Measurements from ENCODE around the gene FBXO28.
"Not testable (repeated sequence)": the region's sequence is repeated elsewhere in the genome, so short reads cannot be mapped to it uniquely, and the experiment has no call there.

The FBXO28 gene, protein sequence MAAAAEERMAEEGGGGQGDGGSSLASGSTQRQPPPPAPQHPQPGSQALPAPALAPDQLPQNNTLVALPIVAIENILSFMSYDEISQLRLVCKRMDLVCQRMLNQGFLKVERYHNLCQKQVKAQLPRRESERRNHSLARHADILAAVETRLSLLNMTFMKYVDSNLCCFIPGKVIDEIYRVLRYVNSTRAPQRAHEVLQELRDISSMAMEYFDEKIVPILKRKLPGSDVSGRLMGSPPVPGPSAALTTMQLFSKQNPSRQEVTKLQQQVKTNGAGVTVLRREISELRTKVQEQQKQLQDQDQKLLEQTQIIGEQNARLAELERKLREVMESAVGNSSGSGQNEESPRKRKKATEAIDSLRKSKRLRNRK

DNA sequence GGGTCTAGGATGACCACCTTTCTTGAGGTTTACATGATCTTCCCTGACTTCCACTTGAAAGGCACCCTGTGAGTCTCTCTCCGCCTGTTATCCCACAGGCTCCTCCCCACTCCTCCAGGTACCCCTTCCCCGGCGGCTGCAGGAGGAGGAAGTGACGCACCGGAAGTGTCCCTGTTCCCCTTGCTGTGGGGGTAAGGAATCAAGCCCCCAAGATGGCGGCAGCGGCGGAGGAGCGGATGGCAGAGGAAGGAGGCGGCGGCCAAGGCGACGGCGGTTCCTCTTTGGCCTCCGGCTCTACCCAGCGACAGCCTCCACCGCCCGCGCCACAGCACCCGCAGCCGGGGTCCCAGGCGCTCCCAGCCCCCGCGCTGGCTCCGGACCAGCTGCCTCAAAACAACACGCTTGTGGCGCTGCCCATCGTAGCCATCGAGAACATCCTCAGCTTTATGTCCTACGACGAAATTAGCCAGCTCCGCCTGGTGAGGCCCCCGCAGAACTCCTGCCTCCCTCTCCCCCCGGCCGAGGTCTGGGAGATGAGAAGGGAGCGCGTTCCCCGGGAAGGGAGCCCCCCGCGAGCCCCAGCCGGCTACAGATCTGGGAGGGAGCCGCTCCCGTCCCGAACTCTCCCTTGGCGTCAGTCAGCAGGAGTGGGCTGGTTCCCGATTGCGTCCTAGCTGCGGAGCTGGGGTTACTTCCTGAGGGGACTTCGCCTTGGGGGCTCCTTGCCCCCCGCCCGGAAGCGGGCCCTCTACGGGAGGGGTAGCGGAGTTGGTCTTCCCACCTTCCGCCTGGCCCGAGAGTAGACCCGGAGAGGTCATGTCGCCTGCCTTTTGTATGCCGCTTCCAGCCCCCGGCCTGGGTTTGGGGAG lies at the start of gene FBXO28:
Gene FBXO28 (plus strand): TSS at position 194 of the 869 bp plus-strand sequence. CDS start 19 bp downstream, at position 213.
- peak; percentile 89 to 96 for DNase-seq (ENCODE audit: low read depth in 1 of 2, low spot score in 1 of 2)

DNA sequence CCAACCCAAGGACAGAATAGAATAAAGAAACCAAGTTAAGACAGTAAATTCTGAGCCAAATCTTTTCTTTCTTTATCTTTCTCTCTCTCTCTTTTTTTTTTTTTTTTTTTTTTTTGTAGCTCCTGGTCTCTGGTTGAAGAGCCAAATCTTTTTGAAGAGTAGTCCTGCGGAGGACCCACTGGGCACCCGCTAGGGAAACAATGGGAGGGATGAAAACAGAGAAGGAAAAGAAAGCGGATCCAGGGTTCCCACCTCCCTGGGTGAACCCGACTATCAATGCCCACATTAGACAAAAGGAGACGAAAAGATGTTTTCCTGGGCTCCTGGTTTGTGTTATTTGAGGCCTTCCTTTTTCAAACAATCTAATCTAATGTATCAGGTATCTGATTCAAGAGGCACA lies 49.8 kb upstream of the FBXO28 start:
- no peak for DNase-seq (ENCODE audit: low read depth in 1 of 2, low spot score in 1 of 2)

DNA sequence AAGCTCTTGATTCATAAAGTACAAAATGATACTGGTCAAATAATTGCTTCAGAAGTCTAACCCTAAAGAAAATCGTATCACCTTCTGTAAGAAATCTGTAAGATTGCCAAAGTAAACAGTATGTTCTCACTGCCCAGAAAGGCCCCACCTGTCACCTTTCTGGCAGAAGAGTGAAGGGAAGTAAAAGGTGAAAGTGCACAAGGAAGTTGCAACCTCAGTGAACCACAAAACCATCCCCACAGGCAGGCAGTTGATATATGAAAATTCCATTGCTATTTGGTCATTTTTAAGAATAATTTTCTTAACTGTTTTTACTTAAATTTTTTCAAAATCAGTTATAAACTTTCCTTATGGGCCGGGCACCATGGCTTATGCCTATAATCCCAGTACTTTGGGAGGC lies 48.5 kb upstream of the FBXO28 start:
- DNase-seq (ENCODE audit: low read depth in 1 of 2, low spot score in 1 of 2), result no peak

DNA sequence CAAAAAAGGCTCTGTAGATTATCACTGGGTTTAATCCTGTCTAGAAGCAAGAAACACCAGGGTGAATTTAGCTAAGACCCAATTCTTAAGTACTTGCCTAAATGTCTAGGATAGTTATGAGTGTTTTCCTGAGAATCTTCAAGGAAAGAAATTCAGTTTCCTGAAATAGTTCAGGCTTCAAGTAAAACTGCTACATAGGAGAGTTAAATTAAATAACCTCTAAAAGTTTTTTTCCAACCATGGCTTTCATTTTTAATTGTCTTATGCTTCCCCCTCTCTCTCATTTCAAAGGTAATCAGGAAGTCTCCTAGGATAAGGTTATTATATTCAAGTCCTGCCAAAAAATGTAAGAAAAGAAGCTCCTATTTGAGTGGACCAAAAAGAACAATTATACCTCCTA lies 46.7 kb upstream of the FBXO28 start:
- no peak for DNase-seq (ENCODE audit: low read depth in 1 of 2, low spot score in 1 of 2)

DNA sequence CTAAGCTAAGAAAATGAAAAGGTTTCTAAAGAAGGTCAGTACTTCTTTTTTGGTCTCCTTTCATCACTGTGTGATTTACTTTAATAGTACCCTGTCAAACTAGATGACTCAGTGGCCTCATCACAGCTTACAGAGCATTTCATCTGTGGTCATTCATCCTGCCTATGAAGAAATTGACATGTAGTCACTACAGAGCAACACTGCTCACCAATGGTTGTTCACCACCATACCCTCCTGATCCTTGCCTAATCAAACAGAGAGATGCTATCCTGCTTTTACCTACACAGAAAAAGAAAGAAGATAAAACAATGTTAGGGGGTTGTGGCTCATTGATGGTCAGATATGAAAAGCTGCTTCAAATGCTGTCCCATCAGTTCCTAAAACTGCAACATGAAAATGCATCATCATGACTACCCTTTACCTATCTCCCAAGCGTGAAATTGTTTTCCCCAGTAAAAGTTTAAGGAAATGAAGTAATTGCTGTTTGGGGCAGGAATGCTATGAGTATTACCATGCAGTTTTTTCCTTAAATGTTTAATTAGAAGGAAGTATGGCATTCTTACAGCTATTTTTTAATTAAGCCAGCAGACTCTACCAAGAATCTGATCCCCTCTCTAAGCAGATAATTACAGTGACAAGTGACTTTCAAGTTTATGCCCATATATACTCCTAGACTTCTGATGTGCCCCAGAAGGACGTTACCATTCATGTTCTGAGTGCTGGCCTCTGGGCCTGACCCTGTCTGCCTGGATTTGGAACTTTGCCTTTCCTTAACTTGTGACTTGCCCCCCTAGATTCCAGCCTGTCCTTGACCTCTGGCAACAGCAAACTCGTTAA lies 46.1 kb upstream of the FBXO28 start:
- no peak for DNase-seq (ENCODE audit: low read depth in 1 of 2, low spot score in 1 of 2)

DNA sequence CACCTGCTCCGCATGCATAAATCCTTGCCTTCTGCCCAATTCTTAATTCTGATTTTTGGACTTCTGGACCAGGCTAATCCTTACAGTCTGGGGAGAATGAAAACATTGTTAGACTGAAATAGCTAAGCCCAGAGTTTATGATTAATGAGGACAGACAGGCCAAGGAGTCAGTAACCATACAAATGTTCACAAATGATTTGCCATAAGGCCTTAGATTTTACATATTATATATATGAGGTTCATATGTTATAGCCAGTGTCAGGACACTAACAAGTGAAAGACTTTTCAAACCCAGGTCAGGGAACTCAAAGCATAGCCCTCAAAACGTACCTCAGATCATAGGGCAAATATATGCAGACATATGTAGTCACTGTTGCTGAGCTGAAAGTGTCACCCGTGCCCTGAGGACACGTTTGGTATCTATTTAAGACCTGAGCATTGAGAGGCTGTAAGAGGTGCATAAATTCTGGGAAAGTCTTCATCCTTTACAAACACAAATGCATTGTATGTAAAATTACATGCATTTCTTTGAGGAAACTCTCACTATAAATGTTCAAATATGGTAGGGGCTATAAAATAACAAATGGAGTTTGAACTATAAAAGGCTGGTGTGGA lies 45.3 kb upstream of the FBXO28 start:
- DNase-seq (ENCODE audit: low read depth in 1 of 2, low spot score in 1 of 2), result no peak

DNA sequence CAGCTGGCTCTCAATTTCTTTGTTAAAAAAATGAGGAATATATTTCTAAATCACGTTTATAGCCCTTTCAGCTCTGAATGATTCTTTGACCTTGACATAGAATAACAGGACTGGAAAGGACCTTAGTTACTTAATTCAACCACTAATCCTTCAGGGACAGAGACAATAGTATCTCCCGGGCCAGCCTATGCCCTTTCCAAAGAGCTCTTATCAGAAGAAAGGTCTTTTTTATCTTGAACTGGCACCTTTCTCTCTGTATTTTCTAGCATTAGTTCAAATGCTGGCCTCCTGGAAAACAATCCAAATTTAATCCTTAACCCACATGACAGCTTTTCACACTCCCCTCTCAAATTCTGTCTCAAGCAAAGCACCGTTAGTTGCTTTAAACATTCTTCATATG lies 44.8 kb upstream of the FBXO28 start:
- no peak for DNase-seq (ENCODE audit: low read depth in 1 of 2, low spot score in 1 of 2)

DNA sequence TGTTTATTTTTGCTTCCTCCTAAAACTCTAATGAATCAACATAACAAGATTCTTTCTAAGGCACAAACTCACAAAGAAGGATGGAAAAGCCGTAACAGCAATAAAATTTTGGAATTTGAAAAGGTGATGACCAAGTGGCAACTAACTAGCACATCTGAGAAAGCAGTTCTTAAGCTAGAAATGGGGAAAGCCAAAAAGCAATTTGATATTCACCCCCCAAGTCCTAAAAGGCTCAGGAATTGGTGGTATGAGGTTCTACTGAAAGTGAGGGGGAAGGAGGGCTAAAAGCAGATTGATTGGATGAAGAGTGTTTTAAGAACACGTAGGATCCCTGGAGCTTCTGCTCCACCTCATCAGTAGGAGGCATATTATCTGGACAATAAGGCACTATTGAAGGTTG lies 43.4 kb upstream of the FBXO28 start:
- no peak for DNase-seq (ENCODE audit: low read depth in 1 of 2, low spot score in 1 of 2)

DNA sequence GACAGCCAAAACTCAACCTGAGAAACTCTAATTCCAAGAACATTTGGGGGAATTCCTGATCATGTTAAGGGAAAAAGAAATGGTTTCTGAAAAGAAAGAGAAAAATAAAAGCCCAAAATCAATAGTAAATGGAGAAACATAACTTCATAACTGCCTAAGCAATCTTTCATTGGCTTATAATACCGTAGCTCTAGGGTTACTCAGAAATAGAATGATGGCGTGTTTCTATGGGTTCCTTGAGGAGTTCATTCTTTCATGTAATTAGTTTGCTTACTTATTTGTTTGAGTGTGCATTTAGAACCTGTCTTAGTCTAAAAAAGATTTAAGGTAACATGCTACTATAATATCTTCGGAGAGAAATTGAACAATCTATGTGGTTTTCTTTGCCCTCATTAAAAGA lies 37.5 kb upstream of the FBXO28 start:
- DNase-seq (ENCODE audit: low read depth in 1 of 2, low spot score in 1 of 2), result no peak

DNA sequence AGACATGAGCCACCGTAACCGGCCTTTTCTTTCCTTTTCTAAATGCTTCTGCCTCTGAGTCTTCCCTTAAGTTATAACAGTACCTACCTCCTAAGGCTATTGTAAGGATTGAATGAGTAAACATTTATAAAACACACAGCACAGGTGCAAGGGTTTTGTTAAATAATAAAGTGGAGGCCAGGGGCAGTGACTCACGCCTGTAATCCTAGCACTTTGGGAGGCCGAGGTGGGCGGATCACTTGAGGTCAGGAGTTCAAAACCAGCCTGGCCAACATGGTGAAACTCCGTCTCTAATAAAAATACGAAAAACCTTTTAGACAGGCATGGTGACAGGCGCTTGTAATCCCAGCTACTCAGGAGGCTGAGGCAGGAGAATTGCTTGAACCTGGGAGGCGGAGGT lies 34.3 kb upstream of the FBXO28 start:
- DNase-seq (ENCODE audit: low read depth in 1 of 2, low spot score in 1 of 2), result not testable (repeated sequence)

DNA sequence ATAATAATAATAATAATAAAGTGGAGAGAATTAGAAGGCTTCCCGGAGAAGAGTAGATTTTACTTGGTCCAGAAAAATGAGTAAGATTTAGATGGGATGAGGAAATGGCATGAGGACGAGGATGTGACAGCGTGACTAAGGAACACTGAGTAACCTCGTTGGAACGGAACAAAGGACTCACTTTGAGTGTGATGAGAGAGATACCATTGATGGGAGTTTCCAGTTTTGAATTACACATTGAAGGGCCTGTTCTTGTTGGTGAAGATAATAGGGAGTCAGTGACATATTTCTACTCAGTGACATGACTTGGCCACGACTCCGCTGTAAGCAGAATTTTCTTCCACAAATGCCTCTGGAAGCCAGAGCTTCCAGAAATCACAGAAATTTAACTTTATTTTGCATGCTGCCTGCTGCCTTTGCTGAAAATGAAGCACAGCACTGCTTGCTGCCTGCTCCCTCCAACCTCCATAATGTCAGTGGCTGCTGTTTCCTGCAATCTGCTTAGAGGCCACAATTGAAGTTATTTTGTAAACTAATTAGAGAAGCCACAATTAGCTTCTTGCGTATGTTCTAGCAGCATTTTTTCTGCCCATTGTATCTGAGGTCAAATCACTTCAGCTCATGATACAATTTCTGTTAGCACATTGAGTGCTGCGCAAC lies 33.7 kb upstream of the FBXO28 start:
- no peak for DNase-seq (ENCODE audit: low read depth in 1 of 2, low spot score in 1 of 2)

DNA sequence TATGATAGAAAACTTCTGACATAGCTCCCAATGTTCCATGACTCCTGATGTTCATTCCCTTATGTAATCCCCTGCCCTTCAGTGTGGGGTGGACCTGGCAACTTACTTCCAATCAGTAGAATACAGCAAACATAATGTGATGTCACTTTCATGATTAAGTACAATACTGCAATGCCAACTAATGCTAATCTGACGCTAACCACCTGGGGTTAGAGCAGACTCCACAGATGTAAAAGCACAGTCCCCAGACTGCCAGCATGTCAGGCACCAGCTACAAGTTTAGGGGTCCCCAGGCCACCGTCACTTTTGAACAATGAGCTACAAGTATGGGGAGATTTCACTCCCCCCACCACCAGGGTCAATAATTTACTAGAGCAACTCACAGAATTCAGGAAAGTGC lies 32.3 kb upstream of the FBXO28 start:
- no peak for DNase-seq (ENCODE audit: low read depth in 1 of 2, low spot score in 1 of 2)

DNA sequence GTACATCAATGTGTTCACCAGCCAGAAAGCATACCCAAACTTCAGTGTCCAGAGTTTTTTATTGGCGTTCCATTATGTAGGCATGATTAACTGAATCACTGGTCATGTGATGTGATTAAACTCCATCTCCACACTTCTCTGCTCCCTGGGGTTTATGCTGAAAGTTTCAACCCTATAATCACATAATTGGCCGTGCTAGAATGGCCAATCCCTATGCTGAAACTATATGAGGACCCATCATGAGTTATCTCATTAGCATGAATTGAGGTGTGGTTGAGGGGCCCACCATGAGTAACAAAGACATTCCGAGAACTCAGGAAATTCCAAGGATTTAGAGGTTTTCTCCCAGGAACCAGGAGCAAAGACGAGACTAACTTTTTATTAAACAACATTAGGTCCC lies 31.8 kb upstream of the FBXO28 start:
- no peak for DNase-seq (ENCODE audit: low read depth in 1 of 2, low spot score in 1 of 2)

DNA sequence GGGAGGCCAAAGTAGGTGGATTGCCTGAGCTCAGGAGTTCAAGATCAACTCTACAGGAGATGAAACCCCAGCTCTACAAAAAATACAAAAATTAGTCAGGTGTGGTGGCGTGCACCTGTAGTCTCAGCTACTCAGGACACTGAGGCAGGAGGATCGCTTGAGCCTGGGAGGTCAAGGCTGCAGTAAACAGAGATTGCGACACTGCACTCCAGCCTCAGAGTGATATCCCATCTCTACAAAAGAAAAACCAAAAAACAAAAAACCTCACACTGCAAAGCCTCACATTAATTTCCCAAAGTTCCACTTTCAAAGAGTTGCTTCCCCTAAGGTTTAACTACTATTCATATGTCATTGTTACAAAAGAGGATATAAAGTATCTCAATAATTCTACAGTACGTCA lies 29.0 kb upstream of the FBXO28 start:
- DNase-seq (ENCODE audit: low read depth in 1 of 2, low spot score in 1 of 2), result no peak

DNA sequence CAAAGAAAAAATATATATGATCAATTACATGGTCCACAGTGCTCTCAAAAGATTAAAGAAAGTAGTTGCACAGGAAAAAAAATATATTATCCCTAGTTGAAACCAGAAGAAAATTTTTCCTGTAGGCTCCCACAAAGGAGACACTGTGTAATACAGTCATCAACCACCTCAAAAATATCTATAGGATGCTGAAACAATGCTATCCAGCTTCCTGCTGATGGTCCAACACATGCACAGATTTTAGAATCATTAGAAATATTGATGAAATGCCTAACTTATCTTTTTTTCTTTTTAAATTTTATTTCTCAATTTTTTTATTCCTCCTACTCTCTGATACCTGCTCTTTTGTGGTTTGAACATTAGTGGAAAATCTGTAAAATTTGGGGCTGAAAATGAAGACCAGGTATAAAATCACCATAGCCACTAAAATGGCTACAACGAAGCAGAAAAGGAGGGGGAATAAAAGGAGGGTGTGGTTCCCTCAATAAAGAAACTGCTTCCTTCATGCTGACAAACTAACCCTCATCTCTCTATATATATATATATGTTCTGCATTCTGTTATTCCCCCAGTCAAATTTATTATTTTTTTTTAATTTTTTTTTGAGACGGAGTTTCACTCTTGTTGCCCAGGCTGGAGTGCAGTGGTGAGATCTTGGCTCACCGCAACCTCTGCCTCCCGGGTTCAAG lies 28.3 kb upstream of the FBXO28 start:
- no peak for DNase-seq (ENCODE audit: low read depth in 1 of 2, low spot score in 1 of 2)

DNA sequence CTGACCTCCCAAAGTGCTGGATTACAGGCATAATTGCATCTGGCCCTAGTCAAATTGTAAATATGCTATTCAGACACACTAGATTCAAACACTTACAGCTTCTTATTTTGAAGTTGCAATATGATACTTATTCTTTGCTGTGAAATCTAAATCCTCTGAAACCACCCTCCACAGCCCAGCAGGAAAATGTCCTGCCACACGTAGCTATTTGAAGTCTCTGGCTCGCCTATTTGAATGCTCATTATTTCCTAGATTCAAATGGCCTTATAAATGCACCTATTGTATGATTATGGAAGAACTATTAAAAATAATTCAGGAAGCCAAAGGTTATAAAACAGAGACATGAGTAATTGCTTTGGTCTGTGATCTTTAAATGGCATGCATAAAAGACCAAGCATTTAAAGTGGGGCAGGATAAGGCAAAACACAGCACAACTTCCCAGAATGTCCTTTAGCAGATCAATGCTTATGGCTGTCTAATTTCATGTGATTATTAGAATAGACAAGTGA lies 26.6 kb upstream of the FBXO28 start:
- no peak for DNase-seq (ENCODE audit: low read depth in 1 of 2, low spot score in 1 of 2)

DNA sequence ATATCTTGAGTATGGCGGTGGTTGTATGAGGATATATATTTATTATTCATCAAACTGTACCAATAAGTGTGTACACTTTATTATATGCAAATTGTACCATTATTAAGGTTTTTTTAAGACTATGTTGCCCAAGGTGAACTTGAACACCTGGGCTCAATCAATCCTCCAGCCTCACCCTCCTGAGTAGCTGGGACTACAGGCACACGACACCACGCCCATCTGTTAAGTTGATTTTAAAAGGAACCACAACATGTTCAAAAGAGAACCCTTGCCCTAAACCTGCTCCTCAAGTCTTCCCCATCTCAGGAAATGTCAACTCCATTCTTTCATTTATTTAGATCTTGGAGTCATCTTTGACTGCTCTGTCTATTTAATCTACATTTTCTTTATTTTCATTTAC lies 24.3 kb upstream of the FBXO28 start:
- DNase-seq (ENCODE audit: low read depth in 1 of 2, low spot score in 1 of 2), result no peak

DNA sequence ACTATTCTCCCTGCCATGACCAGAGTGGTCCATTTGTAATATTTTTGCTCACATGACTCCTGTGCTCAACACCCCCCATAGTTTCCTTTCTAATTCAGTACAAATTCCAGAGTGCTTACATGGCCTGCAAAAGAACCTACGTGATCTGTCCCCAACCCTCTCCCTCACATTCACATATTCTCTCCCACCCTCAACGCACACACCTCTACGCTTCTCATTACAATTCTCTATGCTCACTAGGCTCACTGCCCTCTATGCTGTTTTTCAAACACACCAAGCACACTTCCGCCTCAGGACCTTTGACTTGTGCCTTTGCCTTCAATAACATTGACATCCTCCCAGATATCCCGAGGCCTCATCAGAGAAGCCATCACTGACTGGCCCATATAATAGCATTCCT lies 23.8 kb upstream of the FBXO28 start:
- no peak for DNase-seq (ENCODE audit: low read depth in 1 of 2, low spot score in 1 of 2)

DNA sequence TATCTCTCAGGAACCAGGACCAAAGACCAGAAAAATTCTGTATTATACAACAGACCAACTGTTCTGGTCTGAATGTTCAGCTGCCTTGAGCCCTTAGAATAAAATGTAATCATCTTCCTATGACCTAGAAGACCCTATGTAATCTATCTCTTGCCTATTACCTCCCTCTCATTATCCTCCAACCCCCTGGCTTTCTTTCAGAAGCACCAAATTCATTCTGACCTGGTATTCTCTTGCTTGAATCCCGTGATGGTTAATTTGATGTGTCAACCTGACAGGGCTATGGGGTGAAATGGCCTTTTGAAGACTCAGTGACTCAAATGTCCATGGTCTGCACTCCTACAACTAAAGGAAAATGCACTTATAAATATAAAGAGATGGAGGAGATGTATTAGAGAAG lies 21.8 kb upstream of the FBXO28 start:
- DNase-seq (ENCODE audit: low read depth in 1 of 2, low spot score in 1 of 2), result no peak

DNA sequence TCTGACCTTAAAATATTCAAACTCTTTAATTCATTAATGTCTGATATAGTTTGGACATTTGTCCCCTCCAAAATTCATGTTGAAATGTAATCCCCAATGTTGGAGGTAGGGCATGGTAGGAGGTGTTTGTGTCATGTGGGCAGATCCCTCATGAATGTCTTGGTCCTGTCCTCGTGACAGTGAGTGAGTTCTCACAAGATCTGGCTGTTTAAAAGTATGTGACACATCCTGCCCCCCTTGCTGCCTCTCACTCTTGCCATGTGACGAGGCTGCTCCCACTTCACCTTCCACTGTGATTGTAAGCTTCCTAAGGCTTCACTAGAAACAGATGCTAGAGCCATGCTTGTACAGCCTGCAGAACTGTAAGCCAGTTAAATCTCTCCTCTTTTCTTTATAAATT lies 21.3 kb upstream of the FBXO28 start:
- DNase-seq (ENCODE audit: low read depth in 1 of 2, low spot score in 1 of 2), result no peak

Data from activated CD4-positive, alpha-beta T cell treated with anti-CD3 and anti-CD28 coated beads, Interleukin-2, amount 50 U/mL, for 24 hours (primary cell).